K562 (cell line): ENCODE data around the gene KIR3DL1. TPM values are rescaled to one million over a fixed set of nuclear protein-coding genes. Genes with fewer than 3 reads are reported as not detected.

Source experiments
- ATAC-seq: fragments of 200-7000 bp; cut with Tn5 transposase; 3 replicates; pipeline ENCODE4 v1.9.1; 2020; ENCODE audit warnings: moderate library complexity
- BruUV-seq: library from RNA; stranded (reverse); fragments of 400-500 nt; replicated peaks from 2 replicates; lab custom pipeline; 2021; lab: Mats Ljungman, UMichigan
- CTCF ChIA-PET: fragments of 300-600 bp; formaldehyde crosslinking; extraction: SDS; loops from one replicate; lab custom pipeline; 2021; ENCODE audit warnings: low intra/inter-chr PET ratio; lab: Yijun Ruan, JAX
- POLR2A ChIA-PET: fragments of 300-600, 350-650 bp; sonication (Branson Sonifier 250); formaldehyde crosslinking; extraction: SDS; loops from one replicate; lab custom pipeline; 2021; ENCODE audit warnings: antibody characterized with exemption, inconsistent platforms; lab: Yijun Ruan, JAX
- DNase-seq, 4 experiments: peaks; one replicate each; pipeline versions ENCODE4 v3.0.0 to v3.0.0-alpha.2; 2011 to 2018; ENCODE audit warnings: low spot score in 3 of 4, mixed read lengths in 3 of 4; ENCODE audit errors: extremely low read depth in 1 of 4
- FAIRE-seq: peaks from 2 replicates; lab custom pipeline; 2011; peaks lifted over from hg19 to GRCh38; lab: Jason Lieb, UNC
- H2AFZ ChIP-seq: 2 replicates; pipeline ENCODE4 v1.6.0; 2011; ENCODE audit warnings: low read depth, low read length, control low read depth, inconsistent platforms
- H3K27ac ChIP-seq: fragments of 200-600 bp; 3 replicates; pipeline ENCODE4 v1.8.0; 2011; ENCODE audit warnings: low read depth, mild to moderate bottlenecking, control low read depth, inconsistent platforms, low read length, moderate library complexity, mixed read lengths; ENCODE audit errors: extremely low read depth
- H3K27me3 ChIP-seq, 2 experiments: fragments of 300-600 bp in 1 of 2; 2 replicates in 1 of 2; 3 replicates in 1 of 2; pipeline versions ENCODE4 v1.6.0 to v1.8.0; 2011; ENCODE audit warnings: inconsistent platforms in 2 of 2, low read length in 2 of 2, mild to moderate bottlenecking in 1 of 2, mixed read lengths in 1 of 2, moderate library complexity in 1 of 2; ENCODE audit not compliant: control insufficient read depth in 2 of 2, insufficient read depth in 2 of 2
- H3K36me3 ChIP-seq: fragments of 300-600 bp; 3 replicates; pipeline ENCODE4 v1.8.0; 2011; ENCODE audit warnings: mild to moderate bottlenecking, low read length, inconsistent platforms; ENCODE audit not compliant: control insufficient read depth, insufficient read depth
- H3K4me1 ChIP-seq, 2 experiments: fragments of 200-600 bp in 1 of 2; replicated peaks in 1 of 2; 2 replicates in 1 of 2; 3 replicates in 1 of 2; pipeline versions ENCODE4 v1.5.1 to v1.8.0; 2011; ENCODE audit warnings: inconsistent platforms in 2 of 2, low read length in 2 of 2, mild to moderate bottlenecking in 1 of 2, mixed read lengths in 1 of 2, moderate library complexity in 1 of 2; ENCODE audit not compliant: control insufficient read depth in 2 of 2, insufficient read depth in 2 of 2
- H3K4me2 ChIP-seq: 2 replicates; pipeline ENCODE4 v1.6.1; 2011; ENCODE audit warnings: low read length, control low read depth, inconsistent platforms, mixed read lengths; ENCODE audit not compliant: insufficient read depth
- H3K4me3 ChIP-seq: fragments of 200-600 bp; sonication (generic), shearing (Covaris generic); 2 replicates; pipeline ENCODE4 v1.5.1; 2016; ENCODE audit warnings: control low read depth, inconsistent platforms
- H3K79me2 ChIP-seq: fragments of 200-600 bp; 3 replicates; pipeline ENCODE4 v1.8.0; 2011; ENCODE audit warnings: low read length, inconsistent platforms; ENCODE audit not compliant: control insufficient read depth, insufficient read depth
- H3K9ac ChIP-seq, 2 experiments: 2 replicates each; pipeline versions ENCODE4 v1.6.0 to v1.6.1; 2011; ENCODE audit warnings: low read depth in 2 of 2, low read length in 2 of 2, control low read depth in 1 of 2, inconsistent platforms in 1 of 2, mild to moderate bottlenecking in 1 of 2, mixed read lengths in 1 of 2; ENCODE audit not compliant: insufficient read depth in 1 of 2
- H3K9me1 ChIP-seq: one replicate; pipeline ENCODE4 v1.6.0; 2011; ENCODE audit warnings: inconsistent platforms, mild to moderate bottlenecking, low read length, moderate library complexity; ENCODE audit not compliant: control insufficient read depth, insufficient read depth
- H3K9me3 ChIP-seq: replicated peaks from 2 replicates; pipeline ENCODE4 v1.5.1; 2011; ENCODE audit warnings: low read depth, low read length, inconsistent platforms; ENCODE audit not compliant: control insufficient read depth, insufficient read depth
- H4K20me1 ChIP-seq: replicated peaks from 2 replicates; pipeline ENCODE4 v1.6.1; 2011; ENCODE audit warnings: low read length, inconsistent platforms, mixed read lengths; ENCODE audit not compliant: control insufficient read depth, insufficient read depth
- TEAD2 ChIP-seq: fragments of 450-650 bp; IDR thresholded peaks from 2 replicates; pipeline ENCODE4 v1.6.1; 2016; ENCODE audit warnings: missing genetic modification characterization, control low read depth, missing compliant biosample characterization
- ZBTB8A ChIP-seq: fragments of 450-650 bp; IDR thresholded peaks from 2 replicates; pipeline ENCODE4 v1.6.1; 2018; ENCODE audit warnings: mild to moderate bottlenecking, moderate library complexity; ENCODE audit not compliant: partially characterized antibody
- ZNF311 ChIP-seq: fragments of 250-450 bp; sonication (Bioruptor Pico); IDR thresholded peaks from 2 replicates; pipeline ENCODE4 v1.4.0; 2020; ENCODE audit warnings: mild to moderate bottlenecking, moderate library complexity
- WGBS: fragments of 100-300 bp; shearing (Covaris generic); methylation state at CpG from one replicate; pipeline ENCODE4 v1.1.6; 2016; ENCODE audit warnings: low coverage, mixed read lengths; ENCODE audit not compliant: insufficient coverage; ENCODE audit errors: missing lambda C conversion rate; 5-methylcytosine and 5-hydroxymethylcytosine counted together
- in situ Hi-C: fragments of 300-500 bp; cut with MboI; formaldehyde crosslinking; loops from 4 replicates; pipeline ENCODE4 v1.15.0; 2018; ENCODE audit warnings: inconsistent platforms, mixed read lengths
- intact Hi-C: fragments of 100-400 bp; cut with micrococcal nuclease; formaldehyde crosslinking; loops from 2 replicates; pipeline ENCODE4 v1.14.2; 2022
- polyA plus RNA-seq, 8 experiments: library from polyadenylated mRNA; depleted of rRNA in 4 of 8; stranded (reverse) in 5 of 8; unstranded in 3 of 8; fragments of >200 nt; fragmentation: Nextera tagmentation in 2 of 8; fragmentation: Illumina TruSeq in 1 of 8; extraction: Ambion mirVana in 2 of 8; extraction: Trizol in 1 of 8; gene quantifications; 2 replicates each; pipeline versions ENCODE4 v1.2.1 to v1.2.3, GENCODE V29; 2011 to 2014; ENCODE audit warnings: inconsistent platforms in 1 of 8, missing spikeins in 1 of 8
- total RNA-seq, 7 experiments: library from RNA; depleted of rRNA in 6 of 7; stranded (reverse); fragments of >200 nt in 6 of 7; fragmentation: Illumina TruSeq in 2 of 7; extraction: Trizol in 2 of 7; gene quantifications; 2 replicates each; pipeline versions ENCODE4 v1.2.1 to v1.2.3, GENCODE V29; 2011 to 2021; ENCODE audit warnings: low replicate concordance in 1 of 7
- TF ChIP-seq, protein P1 (sequence below): fragments of 200-600 bp; sonication (generic); IDR thresholded peaks from one replicate; pipeline ENCODE4 v1.6.1; 2012; ENCODE audit warnings: mild to moderate bottlenecking, low read depth, low read length, inconsistent platforms
- TF ChIP-seq, protein P2 (sequence below): fragments of 250-450 bp; sonication (Bioruptor Pico); IDR thresholded peaks from 2 replicates; pipeline ENCODE4 v1.4.0; 2020

KIR3DL1 gene
- total and polyA plus RNA-seq, 9 of the 15 experiments (the other 6 are each of a cell fraction or from before 2014, with no cell fraction given) = not detected

DNA sequence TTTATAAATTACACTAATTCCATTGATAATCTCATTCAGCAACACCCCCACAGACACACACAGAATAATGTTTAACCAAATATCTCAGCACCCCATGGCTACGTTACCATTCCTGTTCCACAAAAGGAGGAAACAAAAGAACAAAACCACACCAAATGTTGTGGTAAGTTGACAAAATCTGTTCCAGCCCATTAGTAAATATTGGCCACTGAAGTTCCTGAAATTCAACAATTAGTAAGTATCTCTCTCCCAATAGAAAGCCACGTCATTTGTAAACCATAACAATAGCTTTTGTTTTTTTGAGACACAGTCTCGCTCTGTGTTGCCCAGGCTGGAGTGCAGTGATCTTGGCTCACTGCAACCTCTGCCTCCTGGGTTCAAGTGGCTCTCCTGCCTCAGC, 55.4 kb downstream of the KIR3DL1 start:
- FAIRE-seq (no peak), DNase-seq (no peak), ATAC-seq (no peak)
- no TSS peak for BruUV-seq
- WGBS = 4% methylated on average over 3 of the region's 3 CpGs
- no peak overlapping the region for H3K27ac ChIP-seq
- H3K9ac ChIP-seq = no peak overlapping the region
- intact Hi-C loops (no loop called here), in situ Hi-C loops (loop anchor here (10.0 kb wide), 1 partner anchor 763 kb away; no protein-coding TSS in a partner anchor)
- peaks cover 6 to 21% of the 10 kb centered on the region in 2 experiments; a peak in 4 of 5 replicates for H3K27me3 ChIP-seq
- no peak overlapping the region for H3K4me2 ChIP-seq
- CTCF ChIA-PET = no interaction called here
- H3K4me3 ChIP-seq = no peak overlapping the region
- H3K4me1 ChIP-seq = no peaks in the 10 kb centered on the region
- no peaks in the 10 kb centered on the region for H3K79me2 ChIP-seq
- POLR2A ChIA-PET = no interaction called here
- no peaks in the 10 kb centered on the region for H4K20me1 ChIP-seq
- H3K9me1 ChIP-seq = no peaks in the 10 kb centered on the region
- no peaks in the 10 kb centered on the region for H3K9me3 ChIP-seq
- H2AFZ ChIP-seq = no peak overlapping the region
- H3K36me3 ChIP-seq = no peaks in the 10 kb centered on the region
- TF ChIP-seq, protein P1, sequence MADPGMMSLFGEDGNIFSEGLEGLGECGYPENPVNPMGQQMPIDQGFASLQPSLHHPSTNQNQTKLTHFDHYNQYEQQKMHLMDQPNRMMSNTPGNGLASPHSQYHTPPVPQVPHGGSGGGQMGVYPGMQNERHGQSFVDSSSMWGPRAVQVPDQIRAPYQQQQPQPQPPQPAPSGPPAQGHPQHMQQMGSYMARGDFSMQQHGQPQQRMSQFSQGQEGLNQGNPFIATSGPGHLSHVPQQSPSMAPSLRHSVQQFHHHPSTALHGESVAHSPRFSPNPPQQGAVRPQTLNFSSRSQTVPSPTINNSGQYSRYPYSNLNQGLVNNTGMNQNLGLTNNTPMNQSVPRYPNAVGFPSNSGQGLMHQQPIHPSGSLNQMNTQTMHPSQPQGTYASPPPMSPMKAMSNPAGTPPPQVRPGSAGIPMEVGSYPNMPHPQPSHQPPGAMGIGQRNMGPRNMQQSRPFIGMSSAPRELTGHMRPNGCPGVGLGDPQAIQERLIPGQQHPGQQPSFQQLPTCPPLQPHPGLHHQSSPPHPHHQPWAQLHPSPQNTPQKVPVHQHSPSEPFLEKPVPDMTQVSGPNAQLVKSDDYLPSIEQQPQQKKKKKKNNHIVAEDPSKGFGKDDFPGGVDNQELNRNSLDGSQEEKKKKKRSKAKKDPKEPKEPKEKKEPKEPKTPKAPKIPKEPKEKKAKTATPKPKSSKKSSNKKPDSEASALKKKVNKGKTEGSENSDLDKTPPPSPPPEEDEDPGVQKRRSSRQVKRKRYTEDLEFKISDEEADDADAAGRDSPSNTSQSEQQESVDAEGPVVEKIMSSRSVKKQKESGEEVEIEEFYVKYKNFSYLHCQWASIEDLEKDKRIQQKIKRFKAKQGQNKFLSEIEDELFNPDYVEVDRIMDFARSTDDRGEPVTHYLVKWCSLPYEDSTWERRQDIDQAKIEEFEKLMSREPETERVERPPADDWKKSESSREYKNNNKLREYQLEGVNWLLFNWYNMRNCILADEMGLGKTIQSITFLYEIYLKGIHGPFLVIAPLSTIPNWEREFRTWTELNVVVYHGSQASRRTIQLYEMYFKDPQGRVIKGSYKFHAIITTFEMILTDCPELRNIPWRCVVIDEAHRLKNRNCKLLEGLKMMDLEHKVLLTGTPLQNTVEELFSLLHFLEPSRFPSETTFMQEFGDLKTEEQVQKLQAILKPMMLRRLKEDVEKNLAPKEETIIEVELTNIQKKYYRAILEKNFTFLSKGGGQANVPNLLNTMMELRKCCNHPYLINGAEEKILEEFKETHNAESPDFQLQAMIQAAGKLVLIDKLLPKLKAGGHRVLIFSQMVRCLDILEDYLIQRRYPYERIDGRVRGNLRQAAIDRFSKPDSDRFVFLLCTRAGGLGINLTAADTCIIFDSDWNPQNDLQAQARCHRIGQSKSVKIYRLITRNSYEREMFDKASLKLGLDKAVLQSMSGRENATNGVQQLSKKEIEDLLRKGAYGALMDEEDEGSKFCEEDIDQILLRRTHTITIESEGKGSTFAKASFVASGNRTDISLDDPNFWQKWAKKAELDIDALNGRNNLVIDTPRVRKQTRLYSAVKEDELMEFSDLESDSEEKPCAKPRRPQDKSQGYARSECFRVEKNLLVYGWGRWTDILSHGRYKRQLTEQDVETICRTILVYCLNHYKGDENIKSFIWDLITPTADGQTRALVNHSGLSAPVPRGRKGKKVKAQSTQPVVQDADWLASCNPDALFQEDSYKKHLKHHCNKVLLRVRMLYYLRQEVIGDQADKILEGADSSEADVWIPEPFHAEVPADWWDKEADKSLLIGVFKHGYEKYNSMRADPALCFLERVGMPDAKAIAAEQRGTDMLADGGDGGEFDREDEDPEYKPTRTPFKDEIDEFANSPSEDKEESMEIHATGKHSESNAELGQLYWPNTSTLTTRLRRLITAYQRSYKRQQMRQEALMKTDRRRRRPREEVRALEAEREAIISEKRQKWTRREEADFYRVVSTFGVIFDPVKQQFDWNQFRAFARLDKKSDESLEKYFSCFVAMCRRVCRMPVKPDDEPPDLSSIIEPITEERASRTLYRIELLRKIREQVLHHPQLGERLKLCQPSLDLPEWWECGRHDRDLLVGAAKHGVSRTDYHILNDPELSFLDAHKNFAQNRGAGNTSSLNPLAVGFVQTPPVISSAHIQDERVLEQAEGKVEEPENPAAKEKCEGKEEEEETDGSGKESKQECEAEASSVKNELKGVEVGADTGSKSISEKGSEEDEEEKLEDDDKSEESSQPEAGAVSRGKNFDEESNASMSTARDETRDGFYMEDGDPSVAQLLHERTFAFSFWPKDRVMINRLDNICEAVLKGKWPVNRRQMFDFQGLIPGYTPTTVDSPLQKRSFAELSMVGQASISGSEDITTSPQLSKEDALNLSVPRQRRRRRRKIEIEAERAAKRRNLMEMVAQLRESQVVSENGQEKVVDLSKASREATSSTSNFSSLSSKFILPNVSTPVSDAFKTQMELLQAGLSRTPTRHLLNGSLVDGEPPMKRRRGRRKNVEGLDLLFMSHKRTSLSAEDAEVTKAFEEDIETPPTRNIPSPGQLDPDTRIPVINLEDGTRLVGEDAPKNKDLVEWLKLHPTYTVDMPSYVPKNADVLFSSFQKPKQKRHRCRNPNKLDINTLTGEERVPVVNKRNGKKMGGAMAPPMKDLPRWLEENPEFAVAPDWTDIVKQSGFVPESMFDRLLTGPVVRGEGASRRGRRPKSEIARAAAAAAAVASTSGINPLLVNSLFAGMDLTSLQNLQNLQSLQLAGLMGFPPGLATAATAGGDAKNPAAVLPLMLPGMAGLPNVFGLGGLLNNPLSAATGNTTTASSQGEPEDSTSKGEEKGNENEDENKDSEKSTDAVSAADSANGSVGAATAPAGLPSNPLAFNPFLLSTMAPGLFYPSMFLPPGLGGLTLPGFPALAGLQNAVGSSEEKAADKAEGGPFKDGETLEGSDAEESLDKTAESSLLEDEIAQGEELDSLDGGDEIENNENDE = no peak
- TF ChIP-seq ZNF311 (no peak), TEAD2 (no peak), ZBTB8A (no peak)
- TF ChIP-seq, protein P2, sequence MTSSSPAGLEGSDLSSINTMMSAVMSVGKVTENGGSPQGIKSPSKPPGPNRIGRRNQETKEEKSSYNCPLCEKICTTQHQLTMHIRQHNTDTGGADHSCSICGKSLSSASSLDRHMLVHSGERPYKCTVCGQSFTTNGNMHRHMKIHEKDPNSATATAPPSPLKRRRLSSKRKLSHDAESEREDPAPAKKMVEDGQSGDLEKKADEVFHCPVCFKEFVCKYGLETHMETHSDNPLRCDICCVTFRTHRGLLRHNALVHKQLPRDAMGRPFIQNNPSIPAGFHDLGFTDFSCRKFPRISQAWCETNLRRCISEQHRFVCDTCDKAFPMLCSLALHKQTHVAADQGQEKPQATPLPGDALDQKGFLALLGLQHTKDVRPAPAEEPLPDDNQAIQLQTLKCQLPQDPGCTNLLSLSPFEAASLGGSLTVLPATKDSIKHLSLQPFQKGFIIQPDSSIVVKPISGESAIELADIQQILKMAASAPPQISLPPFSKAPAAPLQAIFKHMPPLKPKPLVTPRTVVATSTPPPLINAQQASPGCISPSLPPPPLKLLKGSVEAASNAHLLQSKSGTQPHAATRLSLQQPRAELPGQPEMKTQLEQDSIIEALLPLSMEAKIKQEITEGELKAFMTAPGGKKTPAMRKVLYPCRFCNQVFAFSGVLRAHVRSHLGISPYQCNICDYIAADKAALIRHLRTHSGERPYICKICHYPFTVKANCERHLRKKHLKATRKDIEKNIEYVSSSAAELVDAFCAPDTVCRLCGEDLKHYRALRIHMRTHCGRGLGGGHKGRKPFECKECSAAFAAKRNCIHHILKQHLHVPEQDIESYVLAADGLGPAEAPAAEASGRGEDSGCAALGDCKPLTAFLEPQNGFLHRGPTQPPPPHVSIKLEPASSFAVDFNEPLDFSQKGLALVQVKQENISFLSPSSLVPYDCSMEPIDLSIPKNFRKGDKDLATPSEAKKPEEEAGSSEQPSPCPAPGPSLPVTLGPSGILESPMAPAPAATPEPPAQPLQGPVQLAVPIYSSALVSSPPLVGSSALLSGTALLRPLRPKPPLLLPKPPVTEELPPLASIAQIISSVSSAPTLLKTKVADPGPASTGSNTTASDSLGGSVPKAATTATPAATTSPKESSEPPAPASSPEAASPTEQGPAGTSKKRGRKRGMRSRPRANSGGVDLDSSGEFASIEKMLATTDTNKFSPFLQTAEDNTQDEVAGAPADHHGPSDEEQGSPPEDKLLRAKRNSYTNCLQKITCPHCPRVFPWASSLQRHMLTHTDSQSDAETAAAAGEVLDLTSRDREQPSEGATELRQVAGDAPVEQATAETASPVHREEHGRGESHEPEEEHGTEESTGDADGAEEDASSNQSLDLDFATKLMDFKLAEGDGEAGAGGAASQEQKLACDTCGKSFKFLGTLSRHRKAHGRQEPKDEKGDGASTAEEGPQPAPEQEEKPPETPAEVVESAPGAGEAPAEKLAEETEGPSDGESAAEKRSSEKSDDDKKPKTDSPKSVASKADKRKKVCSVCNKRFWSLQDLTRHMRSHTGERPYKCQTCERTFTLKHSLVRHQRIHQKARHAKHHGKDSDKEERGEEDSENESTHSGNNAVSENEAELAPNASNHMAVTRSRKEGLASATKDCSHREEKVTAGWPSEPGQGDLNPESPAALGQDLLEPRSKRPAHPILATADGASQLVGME (CRISPR knock-in tag) = no peak
